ENCODE results near the gene CCDC190.

DNA sequence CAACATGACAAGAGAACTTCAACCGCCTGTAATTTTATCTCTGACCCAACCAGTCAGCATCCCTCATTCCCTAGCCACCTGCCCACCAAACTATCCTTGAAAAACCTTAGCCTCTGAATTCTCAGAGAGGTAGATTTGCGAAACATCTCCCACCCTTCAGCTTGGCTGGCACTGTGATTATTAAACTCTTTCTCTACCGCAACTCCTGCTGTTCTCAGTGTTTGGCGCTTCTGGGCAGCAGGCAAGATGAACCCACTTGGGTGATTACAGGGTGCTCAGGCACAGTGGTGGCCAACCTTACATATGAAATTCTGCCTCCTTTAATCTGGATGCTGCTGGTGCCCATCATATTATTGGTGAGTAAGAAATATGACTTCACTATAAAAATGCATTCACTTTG, 22.1 kb downstream of the CCDC190 start:
- TF ChIP-seq, protein P1, sequence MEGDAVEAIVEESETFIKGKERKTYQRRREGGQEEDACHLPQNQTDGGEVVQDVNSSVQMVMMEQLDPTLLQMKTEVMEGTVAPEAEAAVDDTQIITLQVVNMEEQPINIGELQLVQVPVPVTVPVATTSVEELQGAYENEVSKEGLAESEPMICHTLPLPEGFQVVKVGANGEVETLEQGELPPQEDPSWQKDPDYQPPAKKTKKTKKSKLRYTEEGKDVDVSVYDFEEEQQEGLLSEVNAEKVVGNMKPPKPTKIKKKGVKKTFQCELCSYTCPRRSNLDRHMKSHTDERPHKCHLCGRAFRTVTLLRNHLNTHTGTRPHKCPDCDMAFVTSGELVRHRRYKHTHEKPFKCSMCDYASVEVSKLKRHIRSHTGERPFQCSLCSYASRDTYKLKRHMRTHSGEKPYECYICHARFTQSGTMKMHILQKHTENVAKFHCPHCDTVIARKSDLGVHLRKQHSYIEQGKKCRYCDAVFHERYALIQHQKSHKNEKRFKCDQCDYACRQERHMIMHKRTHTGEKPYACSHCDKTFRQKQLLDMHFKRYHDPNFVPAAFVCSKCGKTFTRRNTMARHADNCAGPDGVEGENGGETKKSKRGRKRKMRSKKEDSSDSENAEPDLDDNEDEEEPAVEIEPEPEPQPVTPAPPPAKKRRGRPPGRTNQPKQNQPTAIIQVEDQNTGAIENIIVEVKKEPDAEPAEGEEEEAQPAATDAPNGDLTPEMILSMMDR (conservative IDR thresholded peaks at IDR 0.05; ENCODE audit: low read depth, low read length) = no peak
- TF ChIP-seq POLR2A (IDR thresholded peaks at IDR 0.05; ENCODE audit: low read depth, low read length) = no peak

Data from IMR-90 (cell line).